ENCODE results near the gene PELO. TPM values are rescaled to one million over a fixed set of nuclear protein-coding genes. Genes with fewer than 3 reads are reported as not detected.
"Not testable (repeated sequence)": the region's sequence is repeated elsewhere in the genome, so short reads cannot be mapped to it uniquely, and the experiment has no call there.

Gene PELO, protein sequence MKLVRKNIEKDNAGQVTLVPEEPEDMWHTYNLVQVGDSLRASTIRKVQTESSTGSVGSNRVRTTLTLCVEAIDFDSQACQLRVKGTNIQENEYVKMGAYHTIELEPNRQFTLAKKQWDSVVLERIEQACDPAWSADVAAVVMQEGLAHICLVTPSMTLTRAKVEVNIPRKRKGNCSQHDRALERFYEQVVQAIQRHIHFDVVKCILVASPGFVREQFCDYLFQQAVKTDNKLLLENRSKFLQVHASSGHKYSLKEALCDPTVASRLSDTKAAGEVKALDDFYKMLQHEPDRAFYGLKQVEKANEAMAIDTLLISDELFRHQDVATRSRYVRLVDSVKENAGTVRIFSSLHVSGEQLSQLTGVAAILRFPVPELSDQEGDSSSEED
- 10 to 100 TPM; 10.6 to 17.1 (median 12.8) TPM for polyA plus RNA-seq (ENCODE audit: insufficient read length in 10 of 10)
- long read RNA-seq, donor 1, partial matches to known transcripts, result 17 of 18 reads
- long read RNA-seq, donor 1, other reads (novel, unspliced or antisense), result 0 of 18 reads
- long read RNA-seq, donor 2, partial matches to known transcripts, result 16 of 18 reads
- long read RNA-seq, donor 2, other reads (novel, unspliced or antisense), result 0 of 18 reads
- long read RNA-seq, donor 3, result 0 reads
- long read RNA-seq, donor 4, partial matches to known transcripts, result 9 of 9 reads
- long read RNA-seq, donor 4, other reads (novel, unspliced or antisense), result 0 of 9 reads
- long read RNA-seq, donor 5, full-length matches to known transcripts, result 3 of 22 reads
- long read RNA-seq, donor 5, partial matches to known transcripts, result 19 of 22 reads
- long read RNA-seq, donor 5, other reads (novel, unspliced or antisense), result 0 of 22 reads
- long read RNA-seq, donor 6, partial matches to known transcripts, result 16 of 17 reads
- long read RNA-seq, donor 6, other reads (novel, unspliced or antisense), result 0 of 17 reads
- long read RNA-seq, donor 7, partial matches to known transcripts, result 16 of 16 reads
- long read RNA-seq, donor 7, other reads (novel, unspliced or antisense), result 0 of 16 reads
- long read RNA-seq, donor 8, partial matches to known transcripts, result 11 of 12 reads
- long read RNA-seq, donor 8, other reads (novel, unspliced or antisense), result 0 of 12 reads
- long read RNA-seq, donor 9, result 0 reads

DNA sequence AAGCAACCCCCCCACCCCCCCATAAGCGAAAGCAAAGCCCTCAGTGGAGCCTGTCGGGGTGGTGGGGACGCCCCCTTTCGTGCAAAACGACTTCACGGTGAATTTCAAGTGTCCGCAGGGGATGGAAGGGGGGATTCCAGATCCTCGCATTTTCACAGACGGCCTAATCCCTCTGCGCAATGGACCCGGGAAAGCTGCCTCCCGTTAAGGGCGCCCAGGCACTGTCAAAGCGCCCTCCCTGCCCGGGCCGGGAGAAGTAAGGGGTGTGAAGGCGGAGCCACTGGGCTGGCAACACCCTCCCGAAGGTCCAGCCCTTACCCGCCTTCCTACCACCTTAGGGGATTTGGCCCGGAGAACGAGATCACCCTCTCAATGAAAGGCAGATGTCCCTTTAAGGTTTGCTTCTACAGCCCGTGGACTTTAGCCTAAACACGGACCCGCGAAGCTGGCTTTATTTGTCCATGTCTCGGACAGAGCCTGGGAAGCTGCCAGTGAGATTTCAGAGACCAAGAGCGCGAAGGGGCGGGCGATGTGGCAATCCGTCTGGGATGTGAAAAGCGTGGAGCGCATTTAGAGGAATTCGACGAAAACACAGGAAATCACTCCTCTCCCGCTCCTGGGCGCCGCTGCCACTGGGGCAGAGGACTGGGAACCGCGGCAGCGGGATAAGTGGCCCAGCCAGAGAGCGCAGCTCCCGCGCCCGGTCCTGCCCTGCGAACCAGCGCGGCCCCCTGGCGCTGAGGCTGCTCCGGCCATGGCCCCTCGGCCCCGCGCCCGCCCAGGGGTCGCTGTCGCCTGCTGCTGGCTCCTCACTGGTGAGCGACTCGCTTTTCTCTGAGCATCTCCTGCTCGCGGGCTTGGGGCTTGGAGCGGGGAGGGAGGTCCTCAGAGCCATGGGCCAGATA is at the start of gene PELO, which contains the start of gene ITGA1:
PELO (plus strand) TSS at position 317 of the 905 bp plus-strand sequence. CDS start 12,479 bp downstream, outside the sequence.
ITGA1 (plus strand) TSS at position 317 of the 905 bp plus-strand sequence; CDS start at position 755, 438 bp downstream.
- DNase-seq, result peak; percentile 48 to 90 (median 74)

DNA sequence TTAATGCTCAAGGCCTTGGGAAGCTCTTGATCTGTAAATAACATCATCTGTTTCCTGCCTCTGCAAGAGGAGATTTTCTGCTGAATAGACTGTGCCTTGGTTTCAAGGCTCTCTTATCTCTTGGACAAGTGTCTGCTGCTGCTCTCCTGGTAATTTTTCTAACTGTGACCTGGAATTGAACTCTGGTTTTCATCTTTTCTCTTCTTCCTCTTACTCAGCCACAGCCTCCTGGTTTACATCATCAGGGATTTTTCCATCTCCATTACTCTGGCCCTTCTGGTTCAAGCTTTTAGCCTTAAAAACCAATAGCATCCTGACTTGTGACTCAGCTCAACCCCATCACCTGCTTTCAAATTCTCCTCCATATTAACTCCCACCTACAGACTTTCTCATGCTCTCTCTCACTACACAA is 49.6 kb upstream of the PELO start:
- no peak for DNase-seq

DNA sequence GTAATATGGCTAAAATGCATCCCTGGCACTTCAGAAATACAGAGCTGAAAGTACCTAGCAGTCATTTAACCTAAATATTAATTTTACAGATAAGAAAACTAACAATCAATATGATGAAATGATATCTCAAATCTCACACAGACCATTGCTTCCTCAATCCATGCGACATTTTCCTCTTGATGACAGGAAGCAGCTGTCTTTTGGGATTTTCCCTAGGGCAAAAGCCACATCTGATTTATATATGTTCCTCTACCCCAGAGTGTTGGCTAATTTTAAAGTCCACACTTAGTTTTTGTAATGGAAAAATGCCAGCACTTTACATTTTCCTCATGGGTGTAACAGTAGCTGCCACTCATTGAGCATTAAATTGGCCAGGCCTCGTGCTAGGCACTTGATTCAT is 47.7 kb upstream of the PELO start:
- no peak for DNase-seq

DNA sequence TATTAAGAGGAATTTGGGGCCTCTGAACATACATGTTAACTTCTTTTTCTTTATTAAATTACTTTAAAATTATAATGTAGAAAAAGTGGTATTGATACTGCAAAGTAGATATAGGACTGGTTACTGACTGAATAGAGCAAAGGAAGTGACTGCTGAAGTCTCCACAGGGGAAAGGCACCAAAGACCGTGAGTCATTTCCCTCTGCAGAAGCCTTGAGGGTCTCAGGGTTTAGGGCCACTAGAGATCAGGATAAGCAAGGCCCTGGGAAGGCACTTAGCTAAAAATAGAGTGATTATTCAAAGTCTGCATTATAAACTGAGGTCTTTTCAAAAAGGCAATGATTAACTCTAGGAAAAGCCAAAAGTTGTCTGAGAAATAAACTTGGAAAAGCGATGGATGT is 44.7 kb upstream of the PELO start:
- DNase-seq, result no peak

DNA sequence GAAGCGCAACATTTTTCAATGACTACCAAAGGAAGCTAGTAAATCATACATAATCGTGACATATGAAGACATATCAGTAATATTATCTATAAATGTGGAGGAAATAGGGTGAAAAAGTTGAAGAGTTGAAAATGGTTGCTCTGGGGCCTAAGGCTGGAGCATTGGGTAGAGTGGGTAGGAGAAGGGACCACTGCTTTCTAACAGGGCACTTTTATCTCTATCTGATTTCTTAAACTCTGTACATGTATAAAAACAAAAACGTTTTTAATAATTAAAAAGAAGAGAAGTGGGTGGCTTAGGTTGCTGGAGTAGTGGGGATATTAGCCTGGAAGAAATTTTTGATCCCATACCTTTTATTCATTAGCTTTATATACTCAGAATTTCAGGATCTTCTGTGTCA is 44.2 kb upstream of the PELO start:
- no peak for DNase-seq

DNA sequence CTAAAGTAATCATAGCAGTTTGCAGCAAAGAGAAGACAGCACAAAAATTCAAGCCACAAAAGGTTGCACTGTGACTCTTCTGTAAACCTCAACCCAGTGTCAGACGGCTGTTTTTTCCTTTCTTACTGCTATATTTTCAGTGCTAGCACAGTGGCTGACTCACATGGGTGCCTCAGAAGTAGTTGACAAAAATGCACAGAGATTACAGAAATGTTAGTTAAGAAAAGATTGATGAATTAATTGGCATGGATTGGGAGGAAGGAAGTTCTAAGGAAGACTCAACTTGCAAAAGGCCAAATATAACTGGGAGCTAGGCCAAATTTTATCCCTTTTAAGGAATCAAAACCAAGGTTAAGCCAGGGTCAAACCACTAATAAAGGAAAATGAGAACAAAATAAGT is 43.7 kb upstream of the PELO start:
- peak in 2 of 3 donors; percentile 14 for DNase-seq

DNA sequence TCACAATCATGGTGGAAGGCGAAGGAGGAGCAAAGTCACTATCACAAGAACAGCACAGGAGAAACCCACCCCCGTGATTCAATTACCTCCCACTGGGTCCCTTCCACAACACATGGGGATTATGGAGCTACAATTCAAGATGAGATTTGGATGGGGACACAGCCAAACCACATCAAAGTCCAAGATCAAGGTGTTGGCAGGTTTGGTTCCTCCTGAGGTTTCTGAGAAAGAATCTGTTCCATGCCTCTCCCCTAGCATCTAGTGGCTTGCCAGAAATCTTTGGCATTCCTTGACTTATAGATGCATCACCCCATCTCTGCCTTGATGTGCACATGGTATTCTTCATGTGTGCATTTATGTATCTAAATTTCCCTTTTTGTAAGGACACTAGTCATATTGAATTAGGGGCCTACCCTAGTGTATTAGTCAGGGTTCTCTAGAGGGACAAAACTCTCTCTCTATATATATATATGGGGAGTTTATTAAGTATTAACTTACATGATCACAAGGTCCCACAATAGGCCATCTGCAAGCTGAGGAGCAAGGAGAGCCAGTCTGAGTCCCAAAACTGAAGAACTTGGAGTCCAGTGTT is 42.8 kb upstream of the PELO start:
- not testable (repeated sequence) for DNase-seq

DNA sequence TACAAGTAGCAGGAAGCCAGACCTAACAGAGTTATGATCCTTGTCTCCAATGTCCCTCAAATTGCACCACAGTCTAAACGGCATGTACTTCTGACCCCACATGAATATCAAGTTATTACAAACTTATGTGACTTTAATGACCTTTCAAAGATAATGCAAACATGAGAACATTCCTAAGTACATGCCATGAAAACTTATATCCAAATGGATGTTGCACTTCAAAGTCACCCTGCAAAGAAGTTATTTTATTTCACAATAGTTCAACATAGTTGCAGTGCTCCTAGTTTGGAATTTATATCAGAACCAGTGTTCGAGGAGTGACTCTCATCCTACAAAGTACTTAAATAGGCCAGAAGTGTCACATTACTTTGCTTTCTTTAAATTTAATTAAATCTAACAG is 41.2 kb upstream of the PELO start:
- DNase-seq, result no peak

DNA sequence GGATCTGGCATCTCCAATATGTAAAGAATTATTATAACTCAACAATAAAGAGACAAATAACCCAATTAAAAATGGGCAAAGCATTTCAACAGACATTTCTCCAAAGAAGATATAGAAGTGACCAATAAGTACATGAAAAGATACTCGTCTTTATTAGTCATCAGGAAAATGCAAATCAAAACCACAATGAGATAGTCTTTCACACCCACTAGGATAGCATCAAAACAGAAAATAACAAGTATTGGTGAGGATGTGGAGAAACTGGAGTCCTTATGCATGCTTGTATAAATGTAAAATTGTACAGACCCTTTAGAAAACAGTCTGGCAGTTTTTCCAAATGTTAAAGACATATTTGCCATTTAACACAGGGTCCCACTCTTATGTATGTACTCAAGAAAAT is 39.1 kb upstream of the PELO start:
- no peak for DNase-seq

DNA sequence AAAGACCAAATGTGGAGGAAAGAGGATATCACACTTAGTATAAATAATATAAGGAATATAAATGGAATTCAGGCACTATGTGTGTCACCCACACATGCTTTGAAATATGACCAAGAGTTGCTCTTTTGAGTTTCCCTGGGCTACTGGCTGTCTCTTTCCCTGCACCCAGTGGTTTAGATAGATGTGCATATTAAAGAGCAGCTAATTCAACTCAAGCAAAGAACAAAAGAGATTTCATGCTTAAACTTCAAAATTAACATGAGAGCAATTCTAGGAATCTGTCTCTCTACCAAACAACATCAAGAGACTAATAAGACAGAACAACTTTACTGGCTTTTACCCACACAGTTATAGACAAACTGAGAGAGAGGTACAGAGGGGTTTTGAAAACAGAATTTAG is 38.0 kb upstream of the PELO start:
- no peak for DNase-seq

DNA sequence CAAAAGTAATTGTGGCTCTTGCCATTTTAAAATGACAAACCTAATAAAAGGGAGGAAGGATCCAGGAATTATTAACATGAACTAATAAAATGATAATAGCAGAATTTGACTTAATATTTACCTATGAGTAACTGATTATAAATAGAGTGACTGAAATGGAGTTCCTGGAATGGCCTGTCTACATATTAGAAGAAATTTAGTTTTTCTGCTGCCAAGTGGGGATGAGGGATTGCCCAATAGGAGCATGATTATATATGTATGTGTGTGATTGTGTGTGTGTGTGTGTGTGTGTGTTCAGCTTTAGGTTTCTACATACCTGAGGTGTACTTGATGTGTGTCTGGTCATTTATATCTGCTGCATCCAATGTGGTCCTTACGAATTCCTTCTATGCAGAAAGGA is 36.6 kb upstream of the PELO start:
- no peak for DNase-seq

DNA sequence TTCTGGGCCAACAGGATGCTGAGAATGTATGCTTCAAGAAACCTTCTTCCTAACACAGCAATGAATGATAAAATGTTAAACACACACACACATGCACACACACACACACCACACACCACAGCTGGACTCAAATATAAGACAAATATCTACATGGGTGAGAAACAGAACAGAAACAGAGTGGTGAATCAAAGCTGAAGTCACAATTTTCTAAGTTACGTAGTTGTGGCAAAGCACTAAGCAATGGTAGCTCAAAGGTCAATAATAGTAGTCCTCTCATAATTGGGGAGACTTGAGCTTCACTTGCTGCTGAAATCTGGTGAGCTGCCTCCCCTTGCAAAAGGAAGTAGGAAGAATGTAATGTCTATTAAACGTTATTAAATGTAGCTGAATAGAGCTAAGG is 33.7 kb upstream of the PELO start:
- no peak for DNase-seq

DNA sequence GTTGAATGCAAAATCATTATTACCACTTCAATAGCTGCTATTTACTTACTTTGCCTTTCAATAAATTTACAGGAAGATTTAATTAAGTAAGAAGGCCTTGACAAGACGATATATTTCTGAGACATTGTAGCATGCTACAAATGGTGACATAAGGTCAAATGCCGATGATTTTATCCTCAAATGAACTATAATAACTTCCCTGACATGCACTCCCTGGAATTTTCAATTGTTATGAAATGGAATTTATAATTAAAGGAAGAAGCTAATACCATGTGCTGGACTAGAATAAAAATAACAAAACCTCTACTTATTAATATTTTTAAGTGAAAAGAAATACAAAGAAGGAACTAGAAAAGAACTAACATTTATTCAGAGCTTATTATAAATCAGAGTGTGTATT is 30.2 kb upstream of the PELO start:
- DNase-seq, result no peak

DNA sequence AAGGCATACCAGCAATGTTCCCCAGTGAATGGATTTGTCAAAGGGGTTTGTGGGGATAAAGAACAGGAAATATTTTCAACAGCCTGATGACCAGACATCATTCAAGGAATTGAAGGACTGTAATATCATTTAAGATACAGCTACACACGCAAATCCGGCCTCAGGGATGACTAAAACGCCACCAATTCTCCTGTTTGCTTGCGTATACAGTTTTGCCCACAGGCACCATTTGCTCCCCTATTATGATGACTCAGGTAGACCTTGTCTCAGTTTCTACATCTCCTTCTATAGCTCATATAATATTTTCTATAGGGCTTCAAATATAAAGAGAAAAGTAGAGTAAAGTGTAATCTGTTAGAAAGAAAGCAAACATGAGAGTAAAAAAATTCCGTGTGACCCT is 29.7 kb upstream of the PELO start:
- no peak for DNase-seq

DNA sequence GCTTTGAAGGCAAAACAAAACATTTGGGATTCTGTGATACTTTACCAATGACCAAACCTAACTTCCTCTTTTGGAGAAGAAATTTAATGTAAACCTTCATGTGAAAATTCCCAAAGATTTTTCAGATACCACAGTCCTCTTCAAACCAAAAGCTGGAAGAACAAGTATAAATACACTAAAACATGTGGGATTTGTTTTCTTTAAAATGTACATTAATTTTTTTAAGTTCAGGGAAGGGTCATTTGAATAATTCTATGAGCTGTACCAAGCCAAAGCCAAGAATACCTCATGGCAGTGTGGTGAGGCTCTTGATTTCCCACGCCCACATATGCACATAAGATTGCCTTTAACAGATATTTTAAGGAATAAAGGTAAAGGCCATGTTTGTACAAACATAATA is 28.4 kb upstream of the PELO start:
- no peak for DNase-seq

DNA sequence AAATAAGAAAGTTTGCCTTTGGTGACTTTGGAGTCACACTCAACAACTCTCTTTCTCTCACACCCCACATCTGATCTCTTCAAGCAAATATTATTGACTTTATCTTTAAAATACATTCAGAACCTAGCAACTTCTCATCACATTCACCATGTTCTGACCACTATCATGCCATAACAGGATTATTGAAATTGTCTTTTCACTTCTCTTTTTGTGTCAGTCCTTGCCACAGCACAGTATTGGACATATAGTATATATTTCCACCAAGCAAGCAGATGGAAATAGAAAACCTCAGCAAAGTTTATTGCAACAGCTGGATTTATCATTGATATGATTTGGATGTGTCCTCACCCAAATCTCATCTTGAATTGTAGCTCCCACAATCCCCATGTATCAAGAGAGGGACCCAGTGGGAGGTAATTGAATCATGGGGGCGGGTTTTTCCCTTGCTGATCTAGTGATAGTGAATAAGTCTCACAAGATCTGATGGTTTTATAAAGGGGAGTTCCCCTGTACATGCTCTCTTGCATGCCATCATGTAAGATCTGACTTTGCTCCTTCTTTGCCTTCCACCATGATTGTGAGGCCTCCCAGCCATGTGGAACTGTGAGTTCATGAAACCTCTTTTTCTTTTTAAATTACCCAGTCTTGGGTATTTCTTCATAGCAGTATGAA is 26.9 kb upstream of the PELO start:
- no peak for DNase-seq

DNA sequence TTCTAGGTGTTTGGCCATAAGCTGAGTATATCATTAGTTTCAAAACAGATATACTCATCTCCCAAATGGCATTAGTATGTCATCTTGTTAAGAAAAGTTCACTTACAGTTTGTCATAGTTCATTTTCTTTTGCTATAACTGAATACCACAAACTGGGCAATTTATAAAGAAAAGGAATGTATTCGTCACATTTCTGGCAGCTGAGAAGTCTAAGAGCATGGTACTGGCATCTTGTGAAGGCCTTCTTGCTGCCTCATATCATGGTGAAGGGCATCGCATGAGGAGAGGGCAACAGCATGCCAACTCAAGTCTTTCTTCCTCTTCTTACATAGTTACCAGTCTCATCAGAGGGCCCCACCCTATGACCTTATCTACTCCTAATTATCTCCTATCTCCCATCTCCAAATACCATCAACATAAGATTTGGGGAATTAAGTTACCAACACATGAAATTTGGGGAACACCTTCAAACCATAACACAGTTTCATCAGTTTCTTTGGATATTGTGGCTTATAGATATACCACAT is 20.4 kb upstream of the PELO start:
- DNase-seq, result no peak

DNA sequence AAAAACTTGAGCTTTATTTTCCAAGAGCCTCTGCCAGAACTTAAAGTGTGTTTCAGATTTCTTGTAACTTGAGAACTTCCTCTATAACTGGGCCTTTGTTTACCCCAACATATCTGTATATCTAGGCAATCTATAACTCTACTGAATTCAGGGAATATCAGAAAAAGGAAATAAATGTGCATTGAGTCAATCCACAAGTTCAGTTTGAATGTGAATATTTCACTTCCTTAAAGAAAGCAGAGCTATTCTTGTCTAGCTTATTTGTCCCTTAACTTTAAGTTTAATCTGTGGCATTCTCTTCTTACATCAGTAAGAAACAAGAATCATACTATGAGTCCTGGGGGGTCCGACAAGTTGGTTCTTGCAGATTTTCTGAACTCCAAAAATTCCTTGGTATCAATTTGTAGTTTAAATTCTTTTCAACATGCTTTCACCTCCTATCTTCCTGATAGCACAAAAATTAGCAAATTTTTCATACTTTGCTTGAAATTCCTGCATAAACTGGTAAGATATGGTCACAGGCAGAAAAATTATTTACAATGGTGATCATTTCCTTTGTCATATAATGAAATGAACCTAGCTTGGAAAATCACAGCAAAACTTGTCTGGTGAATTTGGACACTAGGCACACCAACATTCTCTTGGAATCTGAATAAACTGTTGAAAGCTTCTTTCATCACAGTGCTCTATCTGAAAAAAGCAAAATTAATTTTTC is 19.8 kb upstream of the PELO start:
- no peak for DNase-seq

DNA sequence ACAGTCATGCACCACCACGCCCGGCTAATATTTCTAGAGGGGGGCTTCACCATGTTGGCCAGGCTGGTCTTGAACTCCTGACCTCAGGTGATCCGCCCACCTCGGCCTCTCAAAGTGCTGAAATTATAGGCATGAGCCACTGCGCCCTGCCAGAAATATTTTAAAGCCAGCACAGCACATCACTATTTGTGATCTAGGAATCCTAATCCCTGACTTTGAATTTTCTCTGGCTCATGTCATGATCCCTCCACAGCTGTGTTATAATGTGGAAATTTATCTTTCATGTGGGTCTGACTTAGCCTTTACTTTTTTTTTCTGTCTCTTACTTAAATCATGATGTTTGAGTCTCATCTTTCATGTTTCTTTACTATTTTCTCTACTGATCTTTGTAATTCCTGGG is 18.7 kb upstream of the PELO start:
- no peak for DNase-seq

Data from muscle of back (tissue), 13 donors.